T-helper 2 cell treated with Interferon-gamma antibody and Interleukin-4, amounts not matched to agents 100 ng/mL and 5 ng/mL, for 36 hours (primary cell): ENCODE results near the gene ARHGAP45. TPM values are rescaled to one million over a fixed set of nuclear protein-coding genes. Genes with fewer than 3 reads are reported as not detected.

Experiments used
- intact Hi-C: fragments of 100-400 bp; cut with micrococcal nuclease; formaldehyde crosslinking; loops from one replicate; pipeline ENCODE4 v1.15.1; 2023
- total RNA-seq: library from RNA; stranded (reverse); gene quantifications from 2 replicates; pipeline ENCODE4 v1.2.3, GENCODE V29; 2022

The ARHGAP45 gene
- total RNA-seq, 1 donor from 2014 or later, result 407 TPM

DNA sequence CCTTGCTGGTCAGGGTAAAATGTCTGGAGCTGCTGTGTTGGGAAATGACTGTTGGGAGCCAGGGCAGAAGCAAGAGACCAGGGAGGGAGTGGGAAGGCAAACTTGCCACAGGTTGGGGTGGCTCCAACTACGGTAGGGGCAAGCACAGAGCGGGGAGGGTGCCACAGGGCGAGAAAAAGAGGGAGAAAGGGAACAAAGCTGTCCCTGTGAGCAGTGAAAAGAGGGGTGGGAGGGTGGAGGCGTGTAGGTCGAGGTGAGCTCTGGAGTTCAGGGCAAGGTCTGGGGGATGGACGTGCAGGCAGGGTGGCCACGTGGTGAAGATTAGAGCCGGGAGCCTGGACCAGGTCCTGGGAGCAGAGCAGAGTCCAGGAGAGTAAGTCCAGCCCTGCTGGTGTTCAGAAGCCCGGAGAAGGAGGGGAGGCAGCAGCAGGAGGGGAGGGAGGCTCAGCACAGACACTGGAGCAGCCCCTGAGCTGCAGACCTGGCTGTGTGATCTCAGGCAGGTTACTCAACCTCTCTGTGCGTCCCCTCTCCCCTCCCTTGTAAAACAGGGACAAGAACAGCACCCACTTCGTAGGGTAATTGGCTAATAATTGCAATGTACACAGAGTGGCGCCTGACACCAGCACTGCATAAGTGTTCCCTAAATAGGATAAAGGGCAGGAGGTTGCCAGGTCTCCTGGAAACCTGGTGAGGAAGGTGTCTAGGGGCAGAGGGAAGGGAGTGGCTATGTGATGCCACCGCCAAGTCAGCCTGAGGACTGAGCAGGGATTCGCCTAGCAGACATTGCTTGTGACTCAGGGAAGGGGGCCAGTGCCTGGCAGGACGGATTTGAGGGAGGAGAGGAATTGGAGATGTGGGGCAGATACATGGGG, 31.4 kb downstream of the ARHGAP45 start:
- intact Hi-C loops, result no loop called here

GRCh38 chr19:1101337-1101698, 34.4 kb downstream of the ARHGAP45 start:
- intact Hi-C loops, result loop anchor here (5.0 kb wide), 1 partner anchor 304 kb away; the partner anchor contains the start of gene PTBP1

DNA sequence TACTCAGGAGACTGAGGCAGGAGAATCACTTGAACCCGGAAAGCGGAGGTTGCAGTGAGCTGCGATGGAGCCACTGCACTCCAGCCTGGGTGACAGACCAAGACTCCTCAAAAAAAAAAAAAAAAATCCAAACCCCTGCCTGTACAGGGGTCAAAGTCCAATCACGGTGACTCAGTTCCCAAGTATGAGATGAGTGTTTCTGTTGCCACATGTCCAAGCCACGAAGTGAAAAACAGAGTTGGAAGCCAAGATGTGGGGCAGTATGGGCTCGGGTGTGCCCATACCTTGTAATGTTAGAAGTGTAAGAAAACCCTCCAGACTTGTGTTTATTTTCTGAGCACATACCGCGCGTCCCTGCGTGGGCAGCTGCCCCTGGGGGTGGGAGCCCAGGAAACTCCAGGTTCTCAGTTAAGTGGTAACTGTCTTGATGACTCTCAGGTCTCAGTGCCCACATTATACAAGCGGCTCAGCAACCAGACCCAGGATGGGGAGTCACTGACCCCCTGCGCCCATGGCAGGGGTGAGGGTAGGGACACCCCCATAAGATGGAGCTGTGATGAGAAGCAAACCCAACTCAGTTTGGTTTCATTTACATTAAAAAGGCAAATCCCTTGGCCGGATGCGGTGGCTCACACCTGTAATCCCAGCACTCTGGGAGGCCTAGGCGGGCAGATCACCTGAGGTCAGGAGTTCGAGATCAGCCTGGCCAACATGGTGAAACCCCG, 35.6 kb downstream of the ARHGAP45 start:
- intact Hi-C loops, result loop anchor here (1.0 to 5.0 kb wide), 2 partner anchors 7 to 305 kb away; partner anchors contain the start of genes POLR2E and PTBP1

DNA sequence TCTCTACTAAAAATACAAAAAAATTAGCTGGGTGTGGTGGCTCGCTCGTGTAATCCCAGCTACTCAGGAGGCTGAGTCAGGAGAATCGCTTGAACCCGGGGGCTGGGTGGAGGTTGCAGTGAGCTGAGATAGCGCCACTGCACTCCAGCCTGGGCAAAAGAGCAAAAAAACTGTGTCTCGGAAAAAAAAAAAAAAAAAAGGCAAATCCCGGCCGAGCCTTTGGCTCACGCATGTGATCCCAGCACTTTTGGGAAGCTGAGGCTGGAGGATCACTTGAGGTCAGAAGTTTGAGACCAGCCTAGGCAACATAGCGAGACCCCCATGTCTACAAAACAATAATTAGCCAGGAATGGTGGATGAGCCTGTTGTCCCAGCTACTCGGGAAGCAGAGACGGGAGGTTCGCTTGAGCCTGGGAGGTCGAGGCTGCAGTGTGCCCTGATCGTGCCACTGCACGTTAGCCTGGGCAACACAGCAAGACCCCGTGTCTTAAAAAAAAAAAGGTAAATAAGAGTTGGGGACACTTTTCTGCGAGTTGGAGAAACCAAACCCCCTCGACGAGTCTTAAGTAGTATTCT, 36.3 kb downstream of the ARHGAP45 start:
- intact Hi-C loops, result loop anchor here (1.0 to 5.0 kb wide), 2 partner anchors 8 to 306 kb away; partner anchors contain the start of genes POLR2E and PTBP1

DNA sequence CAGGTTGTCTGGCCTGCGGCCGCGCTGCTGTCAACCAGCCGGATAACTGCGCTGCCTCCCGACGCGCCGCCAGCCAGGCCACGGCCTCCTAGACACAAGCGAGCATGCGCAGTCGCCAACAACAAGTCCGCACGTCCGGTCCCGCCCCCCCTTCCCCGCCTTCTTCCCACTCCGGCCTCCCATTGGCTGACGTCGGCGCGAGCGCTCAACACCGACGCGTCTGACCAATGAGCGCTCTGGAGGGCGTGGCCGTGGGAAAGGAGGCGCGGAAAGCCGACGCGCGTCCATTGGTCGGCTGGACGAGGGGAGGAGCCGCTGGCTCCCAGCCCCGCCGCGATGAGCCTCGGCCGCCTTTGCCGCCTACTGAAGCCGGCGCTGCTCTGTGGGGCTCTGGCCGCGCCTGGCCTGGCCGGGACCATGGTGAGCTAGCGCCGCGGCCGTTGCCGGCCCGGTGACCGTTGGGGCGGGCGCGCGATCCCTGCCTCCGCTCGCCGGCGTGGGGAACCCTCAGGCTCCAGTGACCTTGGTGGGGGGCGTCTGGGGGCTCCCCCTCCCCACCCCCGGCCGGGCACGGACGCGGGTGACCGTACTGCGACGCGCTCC, 36.8 kb downstream of the ARHGAP45 start, which contains the start of gene GPX4:
TSS of gene GPX4 (plus strand) at position 287 of the 603 bp plus-strand sequence. CDS start at position 337, 50 bp downstream.
- intact Hi-C loops, result loop anchor here (1.0 to 5.0 kb wide), 2 partner anchors 9 to 307 kb away; partner anchors contain the start of genes POLR2E and PTBP1

DNA sequence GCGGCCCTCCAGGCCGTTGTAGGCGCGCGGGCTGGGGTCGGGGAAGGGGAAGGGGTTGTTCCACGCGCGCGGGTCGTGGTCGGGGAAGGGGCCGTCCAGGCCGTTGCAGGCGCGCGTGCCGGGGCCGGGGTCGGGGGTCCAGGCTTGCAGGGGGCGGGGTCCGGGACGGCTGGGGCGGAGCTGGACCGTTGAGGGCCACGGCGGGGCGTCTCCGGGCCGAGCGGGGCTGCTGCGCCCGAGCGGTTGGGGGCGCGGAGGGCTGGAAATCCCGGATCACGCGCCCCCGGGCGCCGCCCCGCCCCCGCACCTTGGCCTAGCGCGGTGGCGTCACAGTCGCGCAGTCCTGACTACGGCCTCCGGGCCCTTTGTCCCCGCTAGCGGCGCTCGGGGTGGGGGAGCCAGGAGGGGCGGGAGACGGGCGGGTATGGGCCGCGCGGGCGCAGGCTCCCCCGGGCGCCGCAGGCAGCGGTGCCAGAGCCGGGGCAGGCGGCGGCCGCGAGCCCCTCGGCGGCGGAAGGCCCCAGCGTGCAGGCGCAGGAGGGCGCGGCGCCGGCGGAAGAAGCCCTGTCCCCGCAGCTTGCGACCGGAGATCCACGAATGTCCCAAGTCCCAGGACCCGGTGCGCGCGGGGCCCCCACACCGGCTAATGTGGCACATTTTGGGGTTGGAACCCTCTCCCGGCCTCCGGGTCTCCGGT, 37.5 kb downstream of the ARHGAP45 start:
- intact Hi-C loops, result loop anchor here (5.0 kb wide), 1 partner anchor 307 kb away; the partner anchor contains the start of gene PTBP1

DNA sequence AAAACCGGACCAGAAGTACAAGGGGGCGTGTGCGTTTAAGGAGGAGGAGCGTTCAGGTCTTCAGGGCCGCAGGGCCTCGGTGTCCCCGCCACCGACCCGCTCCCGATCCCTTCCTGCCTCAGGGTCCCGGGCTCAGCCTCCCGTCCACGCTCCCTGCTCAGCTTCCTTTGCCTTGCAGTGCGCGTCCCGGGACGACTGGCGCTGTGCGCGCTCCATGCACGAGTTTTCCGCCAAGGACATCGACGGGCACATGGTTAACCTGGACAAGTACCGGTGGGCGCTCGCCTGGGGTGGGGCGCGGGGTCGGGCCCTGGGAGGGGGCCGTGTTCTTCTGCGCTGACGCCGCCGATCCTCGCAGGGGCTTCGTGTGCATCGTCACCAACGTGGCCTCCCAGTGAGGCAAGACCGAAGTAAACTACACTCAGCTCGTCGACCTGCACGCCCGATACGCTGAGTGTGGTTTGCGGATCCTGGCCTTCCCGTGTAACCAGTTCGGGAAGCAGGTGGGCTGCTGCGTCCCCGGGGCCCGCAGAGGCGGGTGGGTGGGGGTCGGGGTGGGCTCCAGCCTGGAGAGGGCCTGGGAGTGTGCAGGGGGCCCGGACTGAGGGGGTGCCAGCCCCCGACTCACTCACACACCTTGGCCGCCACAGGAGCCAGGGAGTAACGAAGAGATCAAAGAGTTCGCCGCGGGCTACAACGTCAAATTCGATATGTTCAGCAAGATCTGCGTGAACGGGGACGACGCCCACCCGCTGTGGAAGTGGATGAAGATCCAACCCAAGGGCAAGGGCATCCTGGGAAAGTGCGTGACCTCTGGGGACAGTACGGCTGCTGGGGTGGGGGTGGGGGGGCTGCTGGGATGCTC, 38.3 kb downstream of the ARHGAP45 start:
- intact Hi-C loops, result no loop called here

DNA sequence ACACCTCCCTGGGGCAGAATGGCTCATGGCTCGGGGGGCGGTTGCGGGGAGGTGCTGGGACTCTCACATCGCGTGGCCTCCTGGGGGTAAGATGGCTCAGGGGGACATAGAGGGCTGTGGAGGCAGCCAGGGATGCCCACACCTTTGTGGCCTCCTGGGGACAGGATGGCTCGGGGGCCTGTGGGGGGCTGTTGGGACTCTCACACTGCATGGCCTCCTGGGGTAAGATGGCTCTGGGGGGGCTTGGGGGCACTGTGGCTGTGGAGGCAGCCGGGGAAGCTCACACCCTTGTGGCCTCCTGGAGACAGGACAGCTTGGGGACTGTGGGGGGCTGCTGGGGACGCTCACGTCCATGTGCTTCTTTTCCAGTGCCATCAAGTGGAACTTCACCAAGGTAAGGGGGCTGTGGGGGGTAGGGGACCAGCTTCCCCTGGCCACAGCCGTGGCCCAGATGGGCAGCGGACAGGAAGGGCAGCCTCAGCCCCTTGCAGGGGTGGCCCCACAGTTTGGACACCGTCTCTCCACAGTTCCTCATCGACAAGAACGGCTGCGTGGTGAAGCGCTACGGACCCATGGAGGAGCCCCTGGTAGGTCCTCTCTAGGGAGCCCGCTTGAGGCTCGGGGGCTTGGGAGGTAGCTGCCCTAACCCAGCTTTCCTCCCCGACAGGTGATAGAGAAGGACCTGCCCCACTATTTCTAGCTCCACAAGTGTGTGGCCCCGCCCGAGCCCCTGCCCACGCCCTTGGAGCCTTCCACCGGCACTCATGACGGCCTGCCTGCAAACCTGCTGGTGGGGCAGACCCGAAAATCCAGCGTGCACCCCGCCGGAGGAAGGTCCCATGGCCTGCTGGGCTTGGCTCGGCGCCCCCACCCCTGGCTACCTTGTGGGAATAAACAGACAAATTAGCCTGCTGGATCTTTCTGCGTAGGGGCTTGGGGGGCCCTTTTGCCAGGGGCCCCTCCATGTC, 39.2 kb downstream of the ARHGAP45 start:
- intact Hi-C loops, result no loop called here

DNA sequence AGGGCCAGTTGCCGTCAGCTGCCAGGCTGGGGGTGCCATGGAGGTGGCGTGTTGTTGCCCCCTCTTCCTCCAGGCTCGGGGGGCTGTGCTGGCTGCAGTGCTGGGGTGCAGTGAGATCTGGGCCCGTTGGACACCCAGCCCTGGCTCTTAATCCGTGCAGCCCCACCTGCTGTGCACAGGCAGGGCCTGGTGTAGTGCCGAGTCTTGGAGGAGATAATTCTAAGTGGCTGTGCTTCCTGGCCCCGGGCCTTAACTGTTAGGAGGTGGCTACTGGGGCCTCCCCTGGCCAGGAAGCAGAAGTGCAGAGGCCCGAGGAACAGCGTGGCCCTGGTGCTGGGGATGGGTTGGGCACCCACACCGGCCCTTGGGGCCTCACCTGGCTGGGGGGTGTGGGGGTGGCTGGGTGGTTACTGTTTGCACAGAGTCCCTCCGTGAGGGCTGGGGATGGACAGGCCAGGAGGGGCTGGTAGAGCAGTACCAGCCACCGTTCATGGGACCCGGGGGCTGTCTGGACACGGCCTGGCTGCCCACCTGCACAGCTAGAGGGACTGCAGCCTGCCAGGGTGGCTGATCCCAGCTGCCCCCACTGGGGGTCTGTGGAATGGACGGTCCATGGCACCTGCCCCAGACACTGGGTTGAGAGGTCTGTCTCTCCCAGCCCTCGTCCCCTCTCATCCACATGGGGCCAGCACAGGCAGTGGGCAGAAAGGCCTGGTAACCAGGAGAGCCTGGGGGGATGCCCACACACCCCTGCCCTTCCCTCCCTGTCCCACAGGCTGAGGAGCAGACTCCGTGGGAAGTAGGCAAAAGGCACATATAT, 40.1 kb downstream of the ARHGAP45 start:
- intact Hi-C loops, result no loop called here

DNA sequence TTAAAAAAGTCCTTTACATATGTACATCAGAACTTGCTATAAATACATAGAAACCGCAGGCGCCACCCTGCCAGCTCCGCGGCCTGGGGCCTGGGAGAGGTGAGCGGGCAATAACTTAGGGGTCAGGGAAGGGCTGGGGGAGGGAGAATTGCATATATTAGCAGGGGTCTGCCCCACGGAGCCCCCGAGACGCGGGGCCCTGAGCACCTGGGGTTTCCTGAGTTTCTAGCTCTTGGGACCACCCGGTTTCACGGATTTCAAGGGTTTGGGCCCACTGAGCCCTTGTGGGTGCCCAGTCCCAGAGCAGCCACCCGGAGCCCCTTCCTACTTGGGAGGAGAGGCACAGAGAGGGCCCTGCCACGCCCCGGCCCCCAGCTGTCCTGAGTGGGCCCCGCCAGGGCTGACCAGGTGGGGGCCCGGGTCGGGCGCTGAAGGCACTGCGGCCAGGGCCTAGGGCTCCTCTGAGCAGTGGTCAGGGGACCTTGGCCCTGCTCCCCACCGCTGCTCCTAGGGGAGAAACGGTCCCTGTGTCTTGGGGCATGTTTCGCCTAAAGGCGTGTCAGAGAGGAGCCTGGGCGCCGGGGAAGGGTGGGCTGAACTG, 40.8 kb downstream of the ARHGAP45 start:
- intact Hi-C loops, result no loop called here

- intact Hi-C loops, result no loop called here
Measured at GRCh38 chr19:1108291-1109031, 41.5 kb downstream of the ARHGAP45 start.

DNA sequence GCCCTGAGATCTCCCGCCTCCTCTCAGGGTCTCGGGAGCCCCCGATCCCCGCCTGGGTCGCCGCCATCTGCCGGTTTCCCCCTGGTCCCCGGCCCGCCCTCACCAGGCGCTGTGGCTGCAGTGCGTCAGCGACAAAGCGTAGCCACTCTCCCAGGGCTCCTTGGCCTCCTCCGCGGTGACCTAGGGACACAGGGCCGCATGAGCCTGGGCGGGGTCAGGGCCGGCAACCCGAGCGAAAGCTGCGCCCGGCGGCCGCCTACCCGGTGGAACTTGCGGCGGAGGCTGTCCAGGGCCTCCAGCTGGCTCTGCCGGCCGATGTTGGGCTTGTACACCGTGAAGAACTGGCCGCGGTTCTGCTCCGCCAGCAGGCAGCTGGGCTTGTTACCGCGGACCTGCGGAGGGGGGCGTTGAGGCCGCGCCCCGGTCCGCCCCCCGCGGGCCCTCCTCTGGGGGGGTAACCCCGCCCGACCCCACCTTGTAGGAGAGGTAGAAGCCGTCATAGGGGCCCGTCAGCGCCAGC, 42.1 kb downstream of the ARHGAP45 start:
- intact Hi-C loops, result no loop called here

- intact Hi-C loops, result loop anchor here (5.0 kb wide), 1 partner anchor 82 kb away; no protein-coding TSS in a partner anchor
Measured at GRCh38 chr19:1109697-1110671, 43.0 kb downstream of the ARHGAP45 start.

DNA sequence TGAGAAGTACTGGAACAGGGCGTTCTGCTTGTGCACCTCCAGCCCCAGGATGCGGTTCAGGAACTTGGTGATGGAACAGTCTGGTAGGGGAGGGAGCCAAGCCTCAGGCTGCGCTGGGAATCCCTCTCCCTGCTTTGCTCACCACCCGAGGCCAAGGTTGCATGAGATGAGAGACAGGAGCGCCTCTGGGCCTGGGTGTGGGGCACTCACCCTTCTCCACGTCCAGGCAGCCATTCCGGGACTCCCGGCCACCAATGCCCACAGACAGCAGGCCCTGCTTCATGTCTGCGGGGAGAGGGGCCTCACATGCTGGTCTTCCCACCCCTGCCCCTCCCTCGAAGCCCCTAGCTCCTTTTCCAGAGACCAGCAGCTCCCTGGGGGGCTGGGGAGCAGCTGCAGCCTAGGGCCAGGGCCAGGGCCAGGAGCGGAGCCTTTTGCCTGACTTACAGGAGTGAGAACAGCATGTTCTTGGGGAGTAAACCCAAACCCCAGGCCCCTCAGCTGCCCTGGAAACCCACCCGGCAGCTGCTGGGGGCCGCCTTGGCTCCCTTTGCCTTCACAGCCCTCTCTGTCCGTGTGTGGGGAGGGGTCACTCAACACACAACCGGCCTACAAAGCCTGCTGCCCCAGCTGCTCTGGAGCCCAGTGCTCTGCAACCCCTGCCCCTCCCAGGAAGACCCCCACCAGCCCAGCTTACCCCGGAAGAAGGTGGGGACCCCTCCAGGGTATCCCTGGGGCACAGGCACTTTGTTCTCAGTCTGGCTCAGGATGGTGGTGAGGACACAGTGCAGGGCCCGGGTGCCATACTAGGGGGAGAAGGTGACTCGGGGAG, 44.1 kb downstream of the ARHGAP45 start:
- intact Hi-C loops, result loop anchor here (5.0 kb wide), 1 partner anchor 81 kb away; no protein-coding TSS in a partner anchor
